Tibial nerve (tissue), 4 donors: ENCODE results near the gene ERCC1. TPM values are rescaled to one million over a fixed set of nuclear protein-coding genes. Genes with fewer than 3 reads are reported as not detected.
A peak's percentile ranks its signal among the peaks of the same experiment; 100 is the strongest.

Experiments
- DNase-seq, 2 donors: peaks; one replicate each; pipeline ENCODE4 v3.0.0-alpha.2; 2019; ENCODE audit warnings: low spot score in 2 of 2
- H3K27ac ChIP-seq, 4 donors: fragments of 200-600 bp; sonication (generic) in 3 of 4; one replicate each; pipeline ENCODE4 v1.5.1; 2017 to 2019; ENCODE audit warnings: mild to moderate bottlenecking in 1 of 4
- H3K27me3 ChIP-seq, 2 donors: fragments of 200-600 bp; sonication (generic) in 1 of 2; one replicate each; pipeline versions ENCODE4 v1.5.1 to v1.6.0; 2017 to 2019
- H3K36me3 ChIP-seq, 3 donors: fragments of 200-600 bp; sonication (generic); one replicate each; pipeline ENCODE4 v1.5.1; 2018 to 2019
- H3K4me1 ChIP-seq, 4 donors: fragments of 200-600 bp; sonication (generic) in 3 of 4; one replicate each; pipeline ENCODE4 v1.5.1; 2017 to 2019
- H3K4me3 ChIP-seq, 4 donors: fragments of 200-600 bp; sonication (generic) in 3 of 4; one replicate each; pipeline ENCODE4 v1.5.1; 2017 to 2019; ENCODE audit warnings: mild to moderate bottlenecking in 1 of 4, moderate library complexity in 1 of 4
- H3K9me3 ChIP-seq, 4 donors: fragments of 200-600 bp; sonication (generic) in 3 of 4; one replicate each; pipeline ENCODE4 v1.5.1; 2017 to 2019
- CTCF ChIP-seq, 5 experiments: fragments of 200-600 bp in 3 of 5; fragments of 450-650 bp in 2 of 5; sonication (generic) in 3 of 5; IDR thresholded peaks; one replicate each; pipeline ENCODE4 v1.5.1; 2016 to 2019; ENCODE audit warnings: antibody characterized with exemption in 5 of 5, mild to moderate bottlenecking in 3 of 5, moderate library complexity in 2 of 5
- EP300 ChIP-seq, 2 donors: sonication (generic); formaldehyde crosslinking; IDR thresholded peaks; one replicate each; pipeline ENCODE4 v1.6.1; 2017; ENCODE audit warnings: antibody characterized with exemption in 2 of 2, mild to moderate bottlenecking in 1 of 2
- POLR2A ChIP-seq, 2 donors: fragments of 450-650 bp; IDR thresholded peaks; one replicate each; pipeline ENCODE4 v1.6.1; 2017; ENCODE audit warnings: antibody characterized with exemption in 2 of 2, mild to moderate bottlenecking in 2 of 2, moderate library complexity in 2 of 2
- WGBS, 2 donors: methylation state at CpG; one replicate each; pipeline ENCODE4 v1.1.5; 2018; 5-methylcytosine and 5-hydroxymethylcytosine counted together
- total RNA-seq, 4 donors: library from RNA; depleted of rRNA; stranded (reverse); fragments of >200 nt; gene quantifications; one replicate each; pipeline ENCODE4 v1.1.0, GENCODE V29; 2016

The ERCC1 gene
- total RNA-seq, 4 donors from 2014 or later, result 95.5 to 161 (median 99.2) TPM

GRCh38 chr19:45402298-45403061 is 21.2 kb downstream of the ERCC1 start:
- peak overlapping the region in 2 of 4 donors; percentile 14 to 25 for H3K27ac ChIP-seq
- 17 to 40% methylated on average over 10 to 34 of the region's 40 CpGs for WGBS, 2 donors

GRCh38 chr19:45401815-45402214 is 21.9 kb downstream of the ERCC1 start:
- Histone ChIP-seq H3K4me3 (no peak overlapping the region), H3K9me3 (no peaks in the 10 kb centered on the region), H3K27ac (no peak overlapping the region), H3K27me3 (peaks cover 5 to 40% of the 10 kb centered on the region in 2 donors), H3K4me1 (peaks cover 0 to 56% (median 19%) of the 10 kb centered on the region in 4 donors), H3K36me3 (no peaks in the 10 kb centered on the region)
- WGBS, 2 donors, result 84 to 87% methylated on average over 6 of the region's 6 CpGs
- no peak for TF ChIP-seq CTCF (IDR thresholded peaks at IDR 0.05)
- TF ChIP-seq POLR2A (IDR thresholded peaks at IDR 0.05), result no peak
- no peak for TF ChIP-seq EP300 (IDR thresholded peaks at IDR 0.05)
- no peak for DNase-seq

More at GRCh38 chr19:45402298-45403061, 21.2 kb downstream of the ERCC1 start:
- H3K9me3 ChIP-seq, result no peaks in the 10 kb centered on the region
- peaks cover 5 to 36% of the 10 kb centered on the region in 2 donors for H3K27me3 ChIP-seq
- H3K4me3 ChIP-seq, result no peak overlapping the region
- TF ChIP-seq CTCF (IDR thresholded peaks at IDR 0.05) (peak in 4 of 5 experiments; percentile 25 to 44 (median 40)), EP300 (IDR thresholded peaks at IDR 0.05) (no peak)
- H3K4me1 ChIP-seq, result peaks cover 0 to 63% (median 22%) of the 10 kb centered on the region in 4 donors
- no peak for DNase-seq
- no peaks in the 10 kb centered on the region for H3K36me3 ChIP-seq

- Histone ChIP-seq H3K27ac (no peak overlapping the region), H3K4me3 (no peak overlapping the region), H3K36me3 (peaks cover 0 to 7% (median 0%) of the 10 kb centered on the region in 3 donors), H3K27me3 (peaks cover 5 to 53% of the 10 kb centered on the region in 2 donors), H3K4me1 (peaks cover 0 to 48% (median 18%) of the 10 kb centered on the region in 4 donors), H3K9me3 (no peaks in the 10 kb centered on the region)
- WGBS, 2 donors, result 85 to 88% methylated on average over 5 to 6 of the region's 6 CpGs
- no peak for DNase-seq
- TF ChIP-seq EP300 (IDR thresholded peaks at IDR 0.05) (no peak), CTCF (IDR thresholded peaks at IDR 0.05) (no peak), POLR2A (IDR thresholded peaks at IDR 0.05) (no peak)
Measured at GRCh38 chr19:45400192-45400591, 23.5 kb downstream of the ERCC1 start.

- Histone ChIP-seq H3K27ac (no peak overlapping the region), H3K27me3 (peaks cover 0 to 17% of the 10 kb centered on the region in 2 donors), H3K9me3 (no peaks in the 10 kb centered on the region), H3K36me3 (peaks cover 0 to 7% (median 0%) of the 10 kb centered on the region in 3 donors), H3K4me1 (peaks cover 0 to 17% (median 7%) of the 10 kb centered on the region in 4 donors), H3K4me3 (no peak overlapping the region)
- no peak for DNase-seq
- TF ChIP-seq EP300 (IDR thresholded peaks at IDR 0.05) (no peak), CTCF (IDR thresholded peaks at IDR 0.05) (no peak), POLR2A (IDR thresholded peaks at IDR 0.05) (no peak)
- WGBS, 2 donors, result 47% methylated on average over 42 to 56 of the region's 59 CpGs
Measured at GRCh38 chr19:45395821-45396617, 27.7 kb downstream of the ERCC1 start.
